Testis (tissue), 2 donors: ENCODE data around the gene CDK16.

Experiments
- CTCF ChIP-seq, 3 experiments: fragments of 450-650 bp in 2 of 3; fragments of 200-600 bp in 1 of 3; sonication (generic) in 1 of 3; IDR thresholded peaks; one replicate each; pipeline ENCODE4 v1.5.1; 2016 to 2019; ENCODE audit warnings: antibody characterized with exemption in 3 of 3, mild to moderate bottlenecking in 2 of 3, moderate library complexity in 1 of 3
- POLR2A ChIP-seq: fragments of 450-650 bp; IDR thresholded peaks from one replicate; pipeline ENCODE4 v1.6.1; 2017; ENCODE audit warnings: antibody characterized with exemption, mild to moderate bottlenecking, moderate library complexity

GRCh38 chrX:47240619-47241018 is 22.1 kb downstream of the CDK16 start:
- TF ChIP-seq CTCF (IDR thresholded peaks at IDR 0.05) (no peak), POLR2A (no peak)
